Measurements from ENCODE around the gene POLN. TPM values are rescaled to one million over a fixed set of nuclear protein-coding genes. Genes with fewer than 3 reads are reported as not detected.
"Not testable (repeated sequence)": the region's sequence is repeated elsewhere in the genome, so short reads cannot be mapped to it uniquely, and the experiment has no call there.

Gene POLN
- total RNA-seq, 1 experiment from 2014 or later = 0.10 TPM

DNA sequence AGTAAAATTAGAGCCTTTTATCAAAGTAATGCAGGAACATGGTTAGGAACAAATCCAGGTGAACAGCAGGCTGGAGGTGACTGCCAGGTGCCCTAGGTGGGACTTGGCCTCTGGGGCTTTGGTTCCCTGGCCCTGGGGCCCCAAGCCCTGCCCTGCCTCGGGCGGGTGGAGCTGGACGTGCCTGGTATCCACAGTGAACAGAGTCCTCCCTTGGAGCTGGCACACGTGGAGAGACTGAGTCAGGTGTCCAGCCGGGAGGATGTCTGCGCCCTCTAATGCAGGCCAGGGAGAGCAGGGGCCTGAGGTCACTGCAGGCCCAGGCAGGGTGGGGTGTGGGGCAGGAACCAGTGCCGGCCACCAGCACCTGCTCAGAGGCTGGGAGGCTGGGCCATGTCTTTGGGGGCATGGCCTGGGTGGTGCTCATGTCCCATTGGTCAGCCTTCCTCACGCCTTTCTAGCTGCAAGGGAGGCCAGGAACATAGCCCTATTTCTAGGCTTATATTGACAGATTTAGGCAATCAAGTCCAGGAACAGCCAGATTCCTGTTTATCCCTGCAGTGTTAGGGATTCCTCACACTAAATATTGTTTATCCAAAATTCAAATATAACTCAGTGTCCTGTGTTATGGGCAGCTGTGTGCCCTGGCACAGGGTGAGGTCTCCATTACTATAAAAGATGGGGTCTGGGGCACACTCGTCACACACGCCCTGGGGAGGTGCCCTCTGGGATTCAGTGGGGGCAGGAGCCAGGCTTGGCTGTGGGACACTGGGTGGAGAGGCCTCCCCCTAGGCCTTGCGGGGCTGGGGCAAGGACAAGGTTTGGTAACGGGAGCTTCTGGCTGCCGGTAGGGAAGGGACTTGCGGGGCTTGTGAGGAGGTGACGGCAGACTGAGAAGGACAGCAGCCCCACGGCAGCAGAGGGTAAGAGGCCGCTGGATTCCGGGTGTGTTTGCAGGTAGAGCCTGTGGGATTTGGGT, 197.1 kb downstream of the POLN start:
- no peak for DNase-seq (ENCODE audit: low read depth)
- in situ Hi-C loops (cut with HindIII; ENCODE audit: low pct_unique_long_range_greater_than_20kb, low sequenced_read_pairs) = no loop called here

DNA sequence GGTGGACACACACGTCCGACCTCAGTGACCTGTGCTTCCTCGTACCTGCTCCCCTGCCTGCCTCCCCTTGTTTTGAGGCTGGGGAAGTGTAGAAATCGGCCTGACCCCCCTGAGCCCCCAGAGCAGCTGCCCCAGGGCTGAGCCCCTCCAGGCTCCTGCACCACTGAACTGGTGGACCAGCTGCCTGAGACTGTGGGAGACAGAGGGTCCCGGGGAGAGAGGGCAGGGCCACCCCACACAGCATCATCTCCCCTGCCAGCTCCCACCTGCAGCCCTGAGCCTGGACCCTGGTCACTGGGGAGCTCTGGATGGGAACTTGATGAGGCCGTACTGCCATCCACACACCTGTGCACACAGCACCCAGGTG, 197.8 kb downstream of the POLN start:
- DNase-seq (ENCODE audit: low read depth) = no peak
- in situ Hi-C loops (cut with HindIII; ENCODE audit: low pct_unique_long_range_greater_than_20kb, low sequenced_read_pairs) = no loop called here

DNA sequence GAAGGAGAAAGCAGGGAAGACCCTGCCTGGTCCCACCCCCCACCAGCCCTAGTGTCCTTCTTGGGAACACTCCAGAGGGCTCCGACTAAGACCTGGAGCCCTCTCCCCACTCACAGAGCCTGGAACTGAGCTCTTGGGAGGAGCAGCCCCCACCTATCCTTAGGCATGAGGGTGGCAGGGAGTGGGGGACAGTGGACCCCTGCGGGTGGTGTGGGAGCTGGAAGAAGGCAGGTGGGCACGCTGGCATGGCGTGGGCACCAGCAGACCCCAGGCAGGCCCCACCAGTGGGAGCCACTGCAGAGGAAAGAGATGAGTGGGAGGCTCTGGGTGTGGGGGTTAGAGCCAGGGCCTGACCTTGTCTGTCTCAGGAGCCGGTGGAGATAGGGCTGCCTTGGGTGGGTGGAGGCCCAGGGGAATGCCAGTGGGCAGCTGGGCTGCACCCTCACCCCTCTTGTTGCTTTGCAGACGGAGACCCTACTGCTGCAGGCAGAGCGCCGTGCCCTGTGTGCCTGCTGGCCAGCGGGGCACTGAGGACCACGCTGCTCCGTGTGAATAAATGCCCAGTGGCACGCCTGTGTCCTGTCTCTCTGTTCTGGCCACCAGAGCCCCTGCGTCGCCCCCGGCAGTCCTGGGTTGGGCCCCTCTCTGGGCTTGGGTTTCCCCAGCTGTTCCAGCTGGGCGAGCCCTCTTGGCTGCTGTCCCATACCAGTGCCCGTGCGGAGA, 198.4 kb downstream of the POLN start:
- in situ Hi-C loops (cut with HindIII; ENCODE audit: low pct_unique_long_range_greater_than_20kb, low sequenced_read_pairs) = no loop called here
- no peak for DNase-seq (ENCODE audit: low read depth)

DNA sequence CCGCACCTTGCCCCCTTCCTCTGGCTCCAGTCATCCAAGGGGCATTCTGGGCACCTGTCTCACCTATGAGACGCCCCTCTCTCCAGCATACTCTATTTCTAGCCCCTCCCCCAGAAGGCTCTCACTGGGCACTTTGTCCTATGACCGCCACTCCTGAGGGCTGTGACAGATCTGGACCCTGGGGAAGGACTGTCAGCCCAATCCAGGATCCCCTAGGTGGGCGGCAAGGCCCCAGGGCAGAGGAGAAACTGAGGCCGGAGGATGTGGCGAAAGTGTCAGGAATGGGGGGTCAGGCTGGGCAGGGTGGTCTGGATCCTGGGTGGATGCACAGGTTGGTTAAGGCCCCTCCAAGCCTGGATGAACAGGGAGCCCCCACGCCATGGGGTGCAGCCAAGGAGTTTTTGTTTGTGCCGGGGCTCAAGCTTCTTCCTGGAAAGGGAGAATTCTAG, 198.9 kb downstream of the POLN start:
- DNase-seq (ENCODE audit: low read depth) = no peak
- in situ Hi-C loops (cut with HindIII; ENCODE audit: low pct_unique_long_range_greater_than_20kb, low sequenced_read_pairs) = no loop called here

DNA sequence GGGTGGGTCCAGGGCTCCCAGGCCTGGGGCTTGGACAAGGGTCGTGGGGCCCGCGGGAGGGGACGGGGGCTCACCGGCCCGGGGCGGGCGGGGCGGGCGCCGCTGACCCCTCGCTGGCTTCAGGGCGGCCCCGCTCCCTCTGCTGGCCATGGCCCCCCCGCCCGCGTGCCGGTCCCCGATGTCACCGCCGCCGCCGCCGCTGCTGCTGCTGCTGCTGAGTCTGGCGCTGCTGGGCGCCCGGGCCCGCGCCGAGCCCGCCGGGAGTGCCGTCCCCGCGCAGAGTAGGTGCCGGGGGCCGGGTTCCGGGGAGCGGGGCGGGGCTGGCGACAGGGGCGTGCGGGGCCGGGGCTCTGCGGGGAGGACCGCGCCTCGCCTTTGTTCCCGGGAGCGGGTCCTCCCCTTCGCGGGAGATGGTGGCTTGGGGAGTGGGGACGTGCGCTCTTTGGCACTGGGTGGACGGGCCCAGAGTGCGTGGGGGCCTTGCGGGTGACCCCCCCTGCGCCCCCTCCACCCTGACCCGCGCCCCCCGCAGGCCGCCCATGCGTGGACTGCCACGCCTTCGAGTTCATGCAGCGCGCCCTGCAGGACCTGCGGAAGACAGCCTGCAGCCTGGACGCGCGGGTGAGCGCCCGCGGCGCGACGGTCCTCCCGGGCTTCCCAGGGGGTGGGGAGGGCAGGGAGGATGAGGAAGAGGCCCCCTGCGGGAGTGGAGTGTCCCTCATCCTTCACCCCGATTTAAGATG, 199.5 kb downstream of the POLN start:
- in situ Hi-C loops (cut with HindIII; ENCODE audit: low pct_unique_long_range_greater_than_20kb, low sequenced_read_pairs) = no loop called here
- DNase-seq (ENCODE audit: low read depth) = no peak

DNA sequence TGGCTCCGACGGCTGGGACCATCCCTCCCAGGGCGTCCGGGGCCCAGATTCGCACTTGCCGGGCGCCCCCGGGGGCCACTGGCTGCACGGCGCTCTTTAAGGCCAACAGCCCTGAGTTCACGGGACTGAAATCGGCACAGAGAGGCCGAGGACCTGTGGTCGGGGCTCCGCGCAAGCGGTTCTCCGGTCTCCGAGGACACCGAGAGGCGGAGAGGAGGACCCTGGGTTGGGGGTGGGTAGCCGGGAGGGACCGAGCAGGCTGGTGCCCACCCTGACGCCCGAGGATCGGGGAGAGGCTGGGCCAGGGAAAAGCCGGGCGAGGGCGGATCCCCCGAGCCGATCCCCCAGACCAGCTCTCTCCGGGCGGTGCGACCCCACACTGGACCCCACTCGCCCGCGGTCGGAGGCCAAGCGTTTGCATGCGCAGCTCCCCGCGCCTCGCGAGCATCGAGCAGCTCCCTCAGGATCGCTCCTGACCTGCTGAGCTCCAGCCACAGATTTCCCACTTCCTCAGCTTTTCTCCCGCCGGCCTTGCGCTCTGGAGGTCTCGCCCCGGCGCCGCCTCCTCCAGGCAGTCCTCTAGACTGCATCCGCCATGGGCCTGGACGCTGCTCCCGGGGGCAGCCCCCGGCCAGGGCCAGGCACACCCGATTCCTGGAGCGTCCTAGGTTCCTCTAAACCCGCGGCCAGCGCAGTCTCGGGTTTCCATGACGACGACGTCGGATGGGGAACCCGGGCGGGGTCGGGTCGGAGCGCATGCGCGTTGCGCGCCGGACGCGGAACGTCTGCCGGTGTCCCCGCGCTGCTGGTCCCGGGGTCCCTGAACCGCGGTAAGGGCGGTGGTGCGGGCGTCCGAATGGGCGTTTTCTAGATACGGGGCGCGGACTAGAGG, 200.4 kb downstream of the POLN start:
- DNase-seq (ENCODE audit: low read depth) = no peak
- in situ Hi-C loops (cut with HindIII; ENCODE audit: low pct_unique_long_range_greater_than_20kb, low sequenced_read_pairs) = no loop called here

DNA sequence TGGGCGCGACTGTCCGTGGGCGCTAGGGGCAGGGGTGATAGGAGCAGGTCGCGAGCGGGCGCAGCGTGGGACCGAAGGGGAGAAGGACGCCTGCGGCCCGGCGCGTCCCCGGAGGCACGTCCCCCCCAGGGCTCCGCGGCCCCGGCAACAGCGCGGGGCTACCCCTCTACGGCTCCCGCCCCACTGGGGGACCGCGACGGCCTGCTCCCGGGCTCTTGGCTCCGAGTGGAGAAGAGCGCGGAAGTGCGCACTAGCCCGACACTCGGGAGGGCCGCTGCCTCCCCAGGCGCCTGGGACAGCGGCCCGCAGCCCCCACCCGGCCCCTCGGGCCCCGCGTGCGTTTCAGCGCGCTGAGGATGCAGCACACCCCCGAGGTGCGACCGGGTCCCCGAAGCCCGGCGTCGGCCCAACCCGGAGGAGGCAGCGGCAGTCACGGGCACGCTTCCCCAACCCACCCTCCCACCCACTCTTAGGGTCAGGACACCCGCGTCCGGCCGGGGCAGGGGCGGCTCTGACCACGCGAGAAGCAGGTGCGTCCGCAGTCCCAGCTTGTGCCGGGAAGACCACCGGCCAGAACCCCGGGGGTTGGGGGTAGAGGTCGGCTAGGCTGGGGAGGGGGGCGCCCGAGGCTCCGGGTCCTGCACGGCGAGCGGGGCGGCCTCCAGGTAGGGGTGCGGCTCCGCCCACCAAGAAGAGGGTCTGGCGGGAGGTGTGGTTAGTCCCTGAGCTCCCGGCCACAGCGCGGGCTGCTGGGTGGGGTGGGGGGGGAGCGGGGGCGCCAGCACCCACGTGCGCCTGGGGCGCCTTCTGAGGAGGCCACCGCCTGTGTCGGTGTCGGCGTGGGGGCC, 201.3 kb downstream of the POLN start:
- in situ Hi-C loops (cut with HindIII; ENCODE audit: low pct_unique_long_range_greater_than_20kb, low sequenced_read_pairs) = no loop called here

DNA sequence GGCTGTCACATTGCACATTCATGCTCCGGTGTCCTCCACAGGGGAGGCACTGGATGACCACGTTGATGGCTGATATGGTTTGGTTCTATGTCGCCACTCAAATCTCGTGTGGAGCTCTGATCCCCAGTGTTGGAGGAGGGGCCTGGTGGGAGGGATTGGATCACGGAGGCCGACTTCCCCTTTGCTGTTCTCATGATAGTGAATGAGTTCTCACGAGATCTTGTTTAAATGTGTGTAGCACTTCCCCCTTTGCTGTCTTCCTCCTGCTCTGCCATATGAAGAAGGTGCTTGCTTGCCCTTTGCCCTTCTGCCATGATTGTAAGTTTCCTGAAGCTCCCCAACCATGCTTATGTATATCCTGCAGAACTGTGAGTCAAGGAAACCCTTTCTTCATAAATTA, 205.1 kb downstream of the POLN start:
- in situ Hi-C loops (cut with HindIII; ENCODE audit: low pct_unique_long_range_greater_than_20kb, low sequenced_read_pairs) = no loop called here
- DNase-seq (ENCODE audit: low read depth) = no peak

More for the DNA sequence above, 201.3 kb downstream of the POLN start:
- DNase-seq (ENCODE audit: low read depth) = no peak

DNA sequence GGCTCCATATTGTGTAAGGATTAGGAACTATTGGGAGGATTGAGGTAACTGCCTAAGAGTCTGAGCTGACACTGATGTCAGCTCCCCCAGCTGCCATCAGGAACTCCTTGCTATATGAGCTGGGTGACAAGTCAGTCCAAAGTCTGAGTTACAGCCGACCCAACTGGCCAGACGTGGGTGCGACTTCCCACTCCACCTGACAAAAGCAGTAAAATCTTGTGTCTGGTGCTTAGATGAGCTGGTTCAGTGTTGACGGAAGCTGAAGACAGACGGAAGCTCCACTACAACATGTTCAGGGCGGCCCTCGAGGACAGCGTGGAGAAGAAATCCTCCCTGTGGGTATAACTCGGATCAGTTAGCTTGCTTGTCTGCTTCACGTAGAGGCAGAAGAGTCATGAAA, 205.6 kb downstream of the POLN start:
- in situ Hi-C loops (cut with HindIII; ENCODE audit: low pct_unique_long_range_greater_than_20kb, low sequenced_read_pairs) = no loop called here
- no peak for DNase-seq (ENCODE audit: low read depth)

DNA sequence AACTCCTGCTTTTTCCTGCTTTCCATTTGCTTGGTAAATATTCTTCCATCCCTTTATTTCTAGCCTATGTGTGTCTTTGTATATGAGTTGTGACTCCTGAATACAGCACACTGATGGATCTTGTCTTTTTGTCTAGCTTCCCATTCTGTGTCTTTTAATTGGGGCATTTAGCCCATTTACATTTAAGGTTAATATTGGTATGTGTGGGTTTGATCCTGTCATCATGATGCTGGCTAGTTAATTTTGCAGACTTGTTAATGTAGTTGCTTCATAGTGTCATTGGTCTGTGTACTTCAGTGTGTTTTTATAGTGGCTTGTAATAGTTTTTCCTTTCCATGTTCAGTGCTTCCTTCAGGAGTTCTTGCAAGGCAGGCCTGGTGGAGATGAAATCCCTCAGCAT, 210.8 kb downstream of the POLN start:
- DNase-seq (ENCODE audit: low read depth); in situ Hi-C loops (cut with HindIII; ENCODE audit: low pct_unique_long_range_greater_than_20kb, low sequenced_read_pairs): not testable (repeated sequence)

DNA sequence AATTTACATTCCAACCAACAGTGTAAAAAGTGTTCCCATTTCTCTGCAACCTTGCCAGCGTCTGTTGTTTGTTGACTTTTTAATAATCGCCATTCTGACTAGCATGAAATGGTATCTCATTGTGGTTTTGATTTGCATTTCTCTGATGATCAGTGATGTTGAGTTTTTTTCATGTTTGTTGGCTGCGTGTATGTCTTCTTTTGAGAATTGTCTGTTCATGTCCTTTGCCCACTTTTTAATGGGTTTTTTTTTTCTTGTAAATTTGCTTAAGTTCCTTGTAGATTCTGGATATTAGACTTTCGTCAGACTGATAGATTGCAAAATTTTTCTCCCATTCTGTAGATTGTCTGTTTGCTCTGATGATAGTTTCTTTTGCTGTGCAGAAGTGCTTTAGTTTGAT, 214.8 kb downstream of the POLN start:
- not testable (repeated sequence) for DNase-seq (ENCODE audit: low read depth)

DNA sequence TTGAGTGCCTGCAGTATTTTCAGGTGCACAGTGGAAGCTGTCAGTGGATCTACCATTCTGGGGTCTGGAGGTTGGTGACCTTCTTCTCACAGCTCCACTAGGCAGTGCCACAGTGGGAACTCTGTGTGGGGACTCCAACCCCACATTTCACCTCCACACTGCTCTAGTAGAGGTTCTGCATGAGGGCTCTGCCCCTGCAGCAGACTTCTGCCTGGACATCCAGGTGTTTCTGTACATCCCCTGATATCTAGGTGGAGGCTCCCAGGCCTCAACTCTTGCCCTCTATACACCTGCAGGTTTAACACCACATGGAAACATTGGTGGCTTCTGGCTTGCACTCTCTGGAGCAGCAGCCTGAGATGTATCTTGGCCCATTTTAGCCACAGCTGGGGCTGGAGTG, 216.1 kb downstream of the POLN start:
- in situ Hi-C loops (cut with HindIII; ENCODE audit: low pct_unique_long_range_greater_than_20kb, low sequenced_read_pairs) = no loop called here
- no peak for DNase-seq (ENCODE audit: low read depth)

More for the DNA sequence above, 214.8 kb downstream of the POLN start:
- in situ Hi-C loops (cut with HindIII; ENCODE audit: low pct_unique_long_range_greater_than_20kb, low sequenced_read_pairs) = not testable (repeated sequence)

DNA sequence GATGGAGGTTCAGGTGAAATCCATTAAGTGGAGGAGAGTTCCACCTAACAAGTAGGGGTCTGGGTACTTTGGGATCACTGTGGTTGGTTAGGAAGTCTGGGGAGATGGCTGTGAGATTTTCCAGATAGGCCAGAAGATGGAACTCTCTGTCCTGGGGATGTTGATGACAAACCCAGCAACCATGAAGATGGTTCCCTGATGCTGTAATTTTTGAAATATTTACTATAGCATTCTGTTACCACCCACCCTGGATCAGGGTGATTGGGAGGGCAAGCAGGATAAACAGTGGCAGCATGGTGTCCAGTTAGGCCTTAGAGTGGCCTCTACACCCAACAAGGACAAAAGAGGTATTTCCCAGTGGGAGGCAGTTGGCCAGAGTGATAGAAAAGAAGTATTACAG, 217.2 kb downstream of the POLN start:
- no peak for DNase-seq (ENCODE audit: low read depth)
- in situ Hi-C loops (cut with HindIII; ENCODE audit: low pct_unique_long_range_greater_than_20kb, low sequenced_read_pairs) = no loop called here

Data from Caki2 (cell line).